Fibroblast of lung (primary cell): Measurements from ENCODE around the gene CLEC16A. TPM values are rescaled to one million over a fixed set of nuclear protein-coding genes. Genes with fewer than 3 reads are reported as not detected.

Experiments used
- DNase-seq, 2 donors: peaks; one replicate each; pipeline versions ENCODE4 v3.0.0 to v3.0.0-alpha.2; 2010; ENCODE audit warnings: low read depth in 2 of 2
- H2AFZ ChIP-seq: 2 replicates; pipeline ENCODE4 v1.5.1; 2012; ENCODE audit warnings: low read length, control low read depth, inconsistent platforms
- H3K27ac ChIP-seq: 2 replicates; pipeline ENCODE4 v1.5.1; 2011; ENCODE audit warnings: low read length, control low read depth; ENCODE audit not compliant: insufficient read depth
- H3K27me3 ChIP-seq: 2 replicates; pipeline ENCODE4 v1.5.1; 2011; ENCODE audit warnings: mild to moderate bottlenecking, low read length; ENCODE audit not compliant: control insufficient read depth, insufficient read depth
- H3K36me3 ChIP-seq: 2 replicates; pipeline ENCODE4 v1.5.1; 2011; ENCODE audit warnings: low read length; ENCODE audit not compliant: control insufficient read depth, insufficient read depth
- H3K4me1 ChIP-seq: 2 replicates; pipeline ENCODE4 v1.5.1; 2011; ENCODE audit warnings: low read length; ENCODE audit not compliant: control insufficient read depth, insufficient read depth; ENCODE audit errors: extremely low read depth
- H3K4me2 ChIP-seq: 2 replicates; pipeline ENCODE4 v1.5.1; 2011; ENCODE audit warnings: low read length, control low read depth; ENCODE audit not compliant: insufficient read depth; ENCODE audit errors: extremely low read depth
- H3K4me3 ChIP-seq, 4 experiments: fragments of 200-600 bp in 1 of 4; sonication (generic) in 1 of 4; replicated peaks in 1 of 4; 2 replicates each; pipeline ENCODE4 v1.5.1; 2011 to 2016; ENCODE audit warnings: low read length in 4 of 4, low read depth in 3 of 4, mild to moderate bottlenecking in 3 of 4, control low read depth in 2 of 4, inconsistent platforms in 1 of 4, mixed read lengths in 1 of 4; ENCODE audit not compliant: insufficient read depth in 1 of 4; ENCODE audit errors: control extremely low read depth in 1 of 4
- H3K79me2 ChIP-seq: 2 replicates; pipeline ENCODE4 v1.5.1; 2012; ENCODE audit warnings: mild to moderate bottlenecking, low read length, inconsistent platforms; ENCODE audit not compliant: control insufficient read depth, insufficient read depth
- H3K9ac ChIP-seq: 2 replicates; pipeline ENCODE4 v1.5.1; 2011; ENCODE audit warnings: mild to moderate bottlenecking, low read length, control low read depth; ENCODE audit not compliant: insufficient read depth
- H3K9me3 ChIP-seq: 2 replicates; pipeline ENCODE4 v1.5.1; 2012; ENCODE audit warnings: low read depth, low read length; ENCODE audit not compliant: control insufficient read depth, insufficient read depth
- H4K20me1 ChIP-seq: 2 replicates; pipeline ENCODE4 v1.5.1; 2011; ENCODE audit warnings: low read length; ENCODE audit not compliant: control insufficient read depth, insufficient read depth; ENCODE audit errors: extremely low read depth
- EZH2 ChIP-seq: IDR thresholded peaks from 2 replicates; pipeline ENCODE4 v1.5.1; 2012; ENCODE audit warnings: low read length, control low read depth, mild to moderate bottlenecking; ENCODE audit errors: missing control alignments
- polyA plus RNA-seq, 2 donors: library from polyadenylated mRNA; depleted of rRNA in 1 of 2; stranded (reverse) in 1 of 2; unstranded in 1 of 2; fragments of >200 nt; gene quantifications; 2 replicates each; pipeline ENCODE4 v1.2.1, GENCODE V29; 2011 to 2012; ENCODE audit warnings: missing spikeins in 1 of 2
- total RNA-seq: library from RNA; depleted of rRNA; stranded (reverse); fragments of >200 nt; gene quantifications from 2 replicates; pipeline ENCODE4 v1.2.1, GENCODE V29; 2014
- TF ChIP-seq, protein P1 (sequence below), 2 donors: IDR thresholded peaks in 1 of 2; conservative IDR thresholded peaks in 1 of 2; 1 replicate in 1 of 2; 2 replicates in 1 of 2; pipeline ENCODE4 v1.5.1; 2011 to 2012; ENCODE audit warnings: low read length in 2 of 2, control low read depth in 1 of 2, inconsistent platforms in 1 of 2, low read depth in 1 of 2, mild to moderate bottlenecking in 1 of 2

Gene CLEC16A
- total and polyA plus RNA-seq, 2 donors (not counting 1 experiment from before 2014, with no cell fraction given), result 9.1 to 22.0 TPM

DNA sequence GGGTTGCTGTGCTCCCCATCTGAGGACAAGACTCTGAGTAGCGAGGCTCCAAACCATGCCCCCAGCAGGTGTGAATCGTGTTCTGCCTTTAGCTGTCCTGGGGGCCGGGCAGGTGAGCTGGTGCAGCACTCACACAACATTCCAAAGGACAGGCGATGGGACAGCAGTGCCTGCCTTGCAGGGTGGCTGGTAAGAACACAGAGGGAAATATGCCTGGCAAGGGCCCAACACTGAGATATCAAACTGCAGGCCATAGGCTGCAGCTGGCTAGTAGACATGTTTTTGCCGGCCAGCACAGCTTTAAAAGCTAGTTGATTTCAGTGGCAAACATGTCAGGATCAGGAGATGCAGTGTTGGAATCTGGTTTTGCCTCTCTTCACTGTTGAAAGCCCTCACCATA is 23.6 kb downstream of the CLEC16A start:
- Histone ChIP-seq H4K20me1 (no peaks in the 10 kb centered on the region), H3K27ac (no peak overlapping the region), H3K27me3 (no peaks in the 10 kb centered on the region), H3K79me2 (no peaks in the 10 kb centered on the region), H2AFZ (no peak overlapping the region), H3K4me1 (peaks cover 13% of the 10 kb centered on the region), H3K9me3 (no peaks in the 10 kb centered on the region), H3K9ac (no peak overlapping the region), H3K4me3 (no peak overlapping the region), H3K4me2 (no peak overlapping the region), H3K36me3 (no peaks in the 10 kb centered on the region)
- TF ChIP-seq, protein P1, sequence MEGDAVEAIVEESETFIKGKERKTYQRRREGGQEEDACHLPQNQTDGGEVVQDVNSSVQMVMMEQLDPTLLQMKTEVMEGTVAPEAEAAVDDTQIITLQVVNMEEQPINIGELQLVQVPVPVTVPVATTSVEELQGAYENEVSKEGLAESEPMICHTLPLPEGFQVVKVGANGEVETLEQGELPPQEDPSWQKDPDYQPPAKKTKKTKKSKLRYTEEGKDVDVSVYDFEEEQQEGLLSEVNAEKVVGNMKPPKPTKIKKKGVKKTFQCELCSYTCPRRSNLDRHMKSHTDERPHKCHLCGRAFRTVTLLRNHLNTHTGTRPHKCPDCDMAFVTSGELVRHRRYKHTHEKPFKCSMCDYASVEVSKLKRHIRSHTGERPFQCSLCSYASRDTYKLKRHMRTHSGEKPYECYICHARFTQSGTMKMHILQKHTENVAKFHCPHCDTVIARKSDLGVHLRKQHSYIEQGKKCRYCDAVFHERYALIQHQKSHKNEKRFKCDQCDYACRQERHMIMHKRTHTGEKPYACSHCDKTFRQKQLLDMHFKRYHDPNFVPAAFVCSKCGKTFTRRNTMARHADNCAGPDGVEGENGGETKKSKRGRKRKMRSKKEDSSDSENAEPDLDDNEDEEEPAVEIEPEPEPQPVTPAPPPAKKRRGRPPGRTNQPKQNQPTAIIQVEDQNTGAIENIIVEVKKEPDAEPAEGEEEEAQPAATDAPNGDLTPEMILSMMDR (conservative IDR thresholded peaks at IDR 0.05 in 1 of 2, IDR thresholded peaks at IDR 0.05 in 1 of 2; ENCODE audit: low read depth in 1 of 2, low read length in 2 of 2), result no peak
- no peak for TF ChIP-seq EZH2
- DNase-seq, result no peak

DNA sequence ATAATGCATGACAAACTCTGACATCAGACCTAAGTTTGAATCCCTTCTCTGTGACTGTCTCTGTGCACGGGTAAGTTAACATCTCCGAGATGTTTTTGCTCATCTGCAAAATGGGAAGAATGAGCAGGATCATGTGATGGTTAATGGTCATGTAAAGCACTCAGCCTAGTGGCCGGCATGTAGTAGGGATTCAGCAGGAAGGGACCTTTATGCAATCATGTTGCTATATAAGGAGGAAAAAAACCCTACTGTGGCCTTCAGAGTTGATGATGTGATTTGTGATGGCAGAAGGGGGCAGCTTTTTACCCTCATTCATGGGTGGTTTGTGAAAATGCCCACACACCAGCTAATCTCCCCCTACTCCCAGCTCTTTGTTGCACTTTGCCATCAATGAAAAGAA is 24.1 kb downstream of the CLEC16A start:
- TF ChIP-seq EZH2, result no peak
- TF ChIP-seq, protein P1 (conservative IDR thresholded peaks at IDR 0.05 in 1 of 2, IDR thresholded peaks at IDR 0.05 in 1 of 2; ENCODE audit: low read depth in 1 of 2, low read length in 2 of 2), result peak in 1 of 2 donors; percentile 4
- no peak for DNase-seq
- Histone ChIP-seq H3K4me3 (no peak overlapping the region), H4K20me1 (no peaks in the 10 kb centered on the region), H3K79me2 (no peaks in the 10 kb centered on the region), H3K9me3 (no peaks in the 10 kb centered on the region), H3K36me3 (no peaks in the 10 kb centered on the region), H3K27ac (no peak overlapping the region), H3K4me2 (no peak overlapping the region), H2AFZ (no peak overlapping the region), H3K27me3 (no peaks in the 10 kb centered on the region), H3K4me1 (peaks cover 13% of the 10 kb centered on the region), H3K9ac (no peak overlapping the region)

DNA sequence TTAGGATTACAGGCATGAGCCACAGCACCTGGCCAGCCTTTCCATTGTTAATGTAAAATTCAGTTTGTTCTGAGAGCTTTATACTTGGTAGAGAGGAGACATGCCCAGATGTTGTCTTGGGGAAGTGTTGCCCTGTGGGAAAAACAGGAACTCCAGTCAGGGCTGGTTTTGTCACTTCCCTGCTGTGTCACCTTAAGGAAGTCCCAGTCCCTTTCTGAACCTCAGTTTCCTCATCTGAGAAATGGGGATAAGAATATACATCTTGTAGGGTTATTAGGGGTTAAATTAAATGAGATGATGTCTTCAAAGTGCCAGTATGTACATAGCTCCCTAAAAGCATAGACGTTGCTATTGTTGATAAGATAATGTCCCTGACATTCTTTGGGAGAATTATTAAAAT is 25.3 kb downstream of the CLEC16A start:
- Histone ChIP-seq H3K27me3 (no peaks in the 10 kb centered on the region), H2AFZ (no peak overlapping the region), H3K36me3 (no peaks in the 10 kb centered on the region), H4K20me1 (no peaks in the 10 kb centered on the region), H3K9me3 (no peaks in the 10 kb centered on the region), H3K4me3 (no peak overlapping the region), H3K4me2 (no peak overlapping the region), H3K9ac (no peak overlapping the region), H3K27ac (no peak overlapping the region), H3K79me2 (no peaks in the 10 kb centered on the region), H3K4me1 (peaks cover 9% of the 10 kb centered on the region)
- no peak for DNase-seq
- no peak for TF ChIP-seq EZH2
- TF ChIP-seq, protein P1 (conservative IDR thresholded peaks at IDR 0.05 in 1 of 2, IDR thresholded peaks at IDR 0.05 in 1 of 2; ENCODE audit: low read depth in 1 of 2, low read length in 2 of 2), result no peak
